H1 (cell line): ENCODE data around the gene GRID2. TPM values are rescaled to one million over a fixed set of nuclear protein-coding genes. Genes with fewer than 3 reads are reported as not detected.

Experiments used
- CHD1 ChIP-seq: IDR thresholded peaks from 2 replicates; pipeline ENCODE4 v1.6.1; 2012; ENCODE audit warnings: low read depth, low read length, improper control_type of control experiment
- E2F6 ChIP-seq: IDR thresholded peaks from 2 replicates; pipeline ENCODE4 v1.6.1; 2012; ENCODE audit warnings: inconsistent platforms
- HDAC2 ChIP-seq, 2 experiments: fragments of 300-600 bp in 1 of 2; sonication (generic) in 1 of 2; IDR thresholded peaks; 2 replicates each; pipeline ENCODE4 v1.6.1; 2011 to 2012; ENCODE audit warnings: low read depth in 2 of 2, low read length in 2 of 2, mild to moderate bottlenecking in 2 of 2, moderate library complexity in 2 of 2, borderline replicate concordance in 1 of 2, inconsistent platforms in 1 of 2
- KDM5A ChIP-seq: fragments of 200-600 bp; IDR thresholded peaks from 2 replicates; pipeline ENCODE4 v1.7.1; 2012; ENCODE audit warnings: mild to moderate bottlenecking, low read length, inconsistent platforms, mixed read lengths
- POU5F1 ChIP-seq: IDR thresholded peaks from 2 replicates; pipeline ENCODE4 v1.6.1; 2011; ENCODE audit warnings: low read depth, mild to moderate bottlenecking, low read length, moderate library complexity
- RAD21 ChIP-seq, 2 experiments: IDR thresholded peaks in 1 of 2; conservative IDR thresholded peaks in 1 of 2; 2 replicates each; pipeline ENCODE4 v1.6.1; 2011; ENCODE audit warnings: low read depth in 2 of 2, low read length in 2 of 2, improper control_type of control experiment in 1 of 2, inconsistent platforms in 1 of 2, mild to moderate bottlenecking in 1 of 2, moderate library complexity in 1 of 2
- SP4 ChIP-seq: IDR thresholded peaks from 2 replicates; pipeline ENCODE4 v1.6.1; 2012; ENCODE audit warnings: low read length, inconsistent platforms
- TAF7 ChIP-seq: optimal IDR thresholded peaks from 2 replicates; pipeline ENCODE3; 2011; ENCODE audit warnings: low read depth, mild to moderate bottlenecking, inconsistent platforms, low read length, moderate library complexity, borderline replicate concordance
- YY1 ChIP-seq: IDR thresholded peaks from 2 replicates; pipeline ENCODE4 v1.6.1; 2011; ENCODE audit warnings: low read depth, mild to moderate bottlenecking, low read length
- polyA plus RNA-seq, 7 experiments: library from polyadenylated mRNA; depleted of rRNA in 3 of 7; stranded (reverse) in 5 of 7; unstranded in 2 of 7; fragments of >200 nt in 5 of 7; fragments of 200-250 nt in 2 of 7; gene quantifications; 1 replicate in 5 of 7; 2 replicates in 1 of 7; 4 replicates in 1 of 7; pipeline versions ENCODE4 v1.2.1 to v1.2.3, GENCODE V29; 2011 to 2013; ENCODE audit warnings: missing spikeins in 2 of 7, mixed read lengths in 2 of 7
- total RNA-seq: library from RNA; stranded (reverse); fragmentation: NEBNext Ultra II Directional; extraction: Animal tissue kit (Norgen Biotek cat#: 25700); gene quantifications from 2 replicates; pipeline ENCODE4 v1.2.1, GENCODE V29; 2021

The GRID2 gene
- total and polyA plus RNA-seq, 2 of the 8 experiments (the other 6 are each of a cell fraction or from before 2014, with no cell fraction given) = 31.1 to 81.9 TPM

- no peak for TF ChIP-seq E2F6
- TF ChIP-seq YY1 = no peak
- TF ChIP-seq KDM5A = no peak
- TF ChIP-seq RAD21 (IDR thresholded peaks at IDR 0.05 in 1 of 2, conservative IDR thresholded peaks at IDR 0.05 in 1 of 2; ENCODE audit: low read depth in 2 of 2, low read length in 2 of 2) = no peak
- no peak for TF ChIP-seq POU5F1
- TF ChIP-seq CHD1 = no peak
- TF ChIP-seq TAF7 = no peak
- no peak for TF ChIP-seq HDAC2 (IDR thresholded peaks at IDR 0.05; ENCODE audit: borderline replicate concordance in 1 of 2, low read depth in 2 of 2, low read length in 2 of 2)
- no peak for TF ChIP-seq SP4
- TF ChIP-seq, all 59 proteins: peak for 0
Measured at GRCh38 chr4:93730760-93731159, 1427.0 kb downstream of the GRID2 start (continued).
